ENCODE results near the gene HNRNPUL1. TPM values are rescaled to one million over a fixed set of nuclear protein-coding genes. Genes with fewer than 3 reads are reported as not detected.

The HNRNPUL1 gene
- total and polyA plus RNA-seq, 2 of the 8 experiments (the other 6 are each of a cell fraction or from before 2014, with no cell fraction given) = 99.5 to 264 TPM

DNA sequence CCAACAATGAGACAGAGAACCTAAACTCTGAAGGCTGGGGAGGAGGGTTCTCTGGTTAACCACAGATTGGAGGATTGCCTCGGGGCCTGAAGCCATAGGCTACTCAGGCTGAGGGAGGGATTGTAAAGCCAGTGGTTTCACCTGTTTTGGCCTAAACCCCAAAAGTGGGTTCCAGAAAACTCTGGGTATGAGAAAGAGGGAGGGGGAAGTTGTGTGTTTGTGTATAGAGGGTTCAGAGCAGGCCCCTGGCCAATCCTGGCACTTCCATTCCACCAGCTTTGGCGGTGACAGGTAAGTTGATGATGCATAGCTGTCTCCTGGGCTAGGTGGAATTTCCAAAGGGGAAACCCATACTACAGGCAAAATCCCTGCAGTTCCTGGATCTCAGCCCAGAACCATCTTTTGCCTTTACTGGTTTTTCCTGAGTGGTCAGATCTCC lies 32.3 kb downstream of the HNRNPUL1 start (continued):
- no peak for TF ChIP-seq KDM4A (IDR thresholded peaks at IDR 0.05; ENCODE audit: low read depth, low read length, severe bottlenecking)
